Fibroblast of the aortic adventitia (primary cell): Measurements from ENCODE around the gene HCLS1. TPM values are rescaled to one million over a fixed set of nuclear protein-coding genes. Genes with fewer than 3 reads are reported as not detected.

Experiments used
- DNase-seq: peaks from one replicate; pipeline ENCODE4 v3.0.0-alpha.2; 2010; ENCODE audit warnings: low read depth
- H3K4me3 ChIP-seq: 2 replicates; pipeline ENCODE4 v1.5.1; 2011; ENCODE audit warnings: low read depth, mild to moderate bottlenecking, control low read depth, low read length, moderate library complexity
- CTCF ChIP-seq: IDR thresholded peaks from 2 replicates; pipeline ENCODE4 v1.5.1; 2011; ENCODE audit warnings: mild to moderate bottlenecking, low read length, control low read depth, inconsistent platforms; ENCODE audit not compliant: insufficient read depth
- total RNA-seq: library from RNA; depleted of rRNA; stranded (reverse); fragments of >200 nt; gene quantifications from 2 replicates; pipeline ENCODE4 v1.2.3, GENCODE V29; 2012; ENCODE audit warnings: low replicate concordance

HCLS1 gene
- total RNA-seq, 1 donor = 7.5 TPM

- no peak overlapping the region for H3K4me3 ChIP-seq
- no peak for TF ChIP-seq CTCF
- no peak for DNase-seq
Observed at GRCh38 chr3:121658716-121659435, 1.8 kb downstream of the HCLS1 start.

GRCh38 chr3:121654493-121655385 lies 6.0 kb downstream of the HCLS1 start:
- no peak for DNase-seq
- no peak for TF ChIP-seq CTCF

GRCh38 chr3:121651684-121652083 lies 9.0 kb downstream of the HCLS1 start:
- no peak for TF ChIP-seq CTCF
- no peak overlapping the region for H3K4me3 ChIP-seq
- DNase-seq = no peak

More at GRCh38 chr3:121654493-121655385, 6.0 kb downstream of the HCLS1 start:
- H3K4me3 ChIP-seq = no peak overlapping the region

- no peak for TF ChIP-seq CTCF
- no peak overlapping the region for H3K4me3 ChIP-seq
- no peak for DNase-seq
Observed at GRCh38 chr3:121649645-121650044, 11.1 kb downstream of the HCLS1 start.

GRCh38 chr3:121648219-121648958 lies 12.3 kb downstream of the HCLS1 start:
- no peak overlapping the region for H3K4me3 ChIP-seq
- TF ChIP-seq CTCF = no peak
- no peak for DNase-seq

- no peak for TF ChIP-seq CTCF
- no peak overlapping the region for H3K4me3 ChIP-seq
- DNase-seq = no peak
Observed at GRCh38 chr3:121645054-121645453, 15.6 kb downstream of the HCLS1 start.
